B cell (primary cell): ENCODE data around the gene SLITRK5. TPM values are rescaled to one million over a fixed set of nuclear protein-coding genes. Genes with fewer than 3 reads are reported as not detected.

Source experiments
- ATAC-seq: fragments of 200-7000 bp; cut with Tn5 transposase; one replicate; pipeline ENCODE4 v1.10.0; 2021; ENCODE audit warnings: low read depth, mild to moderate bottlenecking, moderate number of reproducible peaks, moderate library complexity
- CTCF ChIA-PET: fragments of 350-600 bp; sonication (Branson Sonifier 250); formaldehyde crosslinking; loops from one replicate; lab custom pipeline; 2021; ENCODE audit warnings: antibody characterized with exemption, inconsistent platforms; lab: Charles Lee
- POLR2A ChIA-PET: fragments of 350-600 bp; sonication (Branson Sonifier 250); formaldehyde crosslinking; loops from one replicate; lab custom pipeline; 2021; ENCODE audit warnings: antibody characterized with exemption; lab: Charles Lee
- DNase-seq: peaks from one replicate; pipeline ENCODE4 v3.0.0; 2013
- H2AFZ ChIP-seq: 2 replicates; pipeline ENCODE4 v1.6.1; 2012; ENCODE audit warnings: mild to moderate bottlenecking, low read depth, low read length; ENCODE audit not compliant: insufficient read depth, poor library complexity, severe bottlenecking
- H3K27ac ChIP-seq, 2 donors: 1 replicate in 1 of 2; 2 replicates in 1 of 2; pipeline ENCODE4 v1.5.1; 2012 to 2013; ENCODE audit warnings: low read length in 2 of 2, mild to moderate bottlenecking in 2 of 2, moderate library complexity in 1 of 2
- H3K27me3 ChIP-seq, 4 experiments: fragments of 200-600 bp in 1 of 4; sonication (generic) in 1 of 4; replicated peaks in 1 of 4; 1 replicate in 2 of 4; 2 replicates in 2 of 4; pipeline versions ENCODE4 v1.6.1 to v1.7.0; 2013 to 2016; ENCODE audit warnings: low read length in 3 of 4, mild to moderate bottlenecking in 2 of 4, mixed read lengths in 1 of 4, moderate library complexity in 1 of 4; ENCODE audit not compliant: insufficient read depth in 4 of 4, control insufficient read depth in 3 of 4; ENCODE audit errors: control extremely low read depth in 1 of 4
- H3K36me3 ChIP-seq, 2 experiments: replicated peaks in 1 of 2; 1 replicate in 1 of 2; 2 replicates in 1 of 2; pipeline versions ENCODE4 v1.6.1 to v1.7.1; 2013; ENCODE audit warnings: low read length in 1 of 2; ENCODE audit not compliant: insufficient read depth in 2 of 2, control insufficient read depth in 1 of 2; ENCODE audit errors: control extremely low read depth in 1 of 2, extremely low read depth in 1 of 2
- H3K4me1 ChIP-seq, 2 donors: fragments of 200-600 bp in 1 of 2; sonication (generic) in 1 of 2; 1 replicate in 1 of 2; 2 replicates in 1 of 2; pipeline versions ENCODE4 v1.5.1 to v1.6.1; 2013 to 2017; ENCODE audit warnings: low read length in 2 of 2; ENCODE audit not compliant: control insufficient read depth in 2 of 2, insufficient read depth in 2 of 2
- H3K4me2 ChIP-seq: replicated peaks from 2 replicates; pipeline ENCODE3; 2012; ENCODE audit warnings: mild to moderate bottlenecking, low read depth, low read length; ENCODE audit not compliant: poor library complexity, severe bottlenecking
- H3K4me3 ChIP-seq, 5 experiments: fragments of 200-600 bp in 1 of 5; sonication (generic) in 1 of 5; 1 replicate in 3 of 5; 2 replicates in 2 of 5; pipeline versions ENCODE4 v1.5.1 to v1.7.0; 2011 to 2016; ENCODE audit warnings: low read length in 4 of 5, mild to moderate bottlenecking in 4 of 5, low read depth in 2 of 5, control low read depth in 1 of 5, moderate library complexity in 1 of 5; ENCODE audit not compliant: insufficient read depth in 1 of 5; ENCODE audit errors: control extremely low read depth in 1 of 5, extremely low read depth in 1 of 5
- H3K79me2 ChIP-seq: fragments of 200-600 bp; sonication (generic); one replicate; pipeline ENCODE4 v1.6.0; 2016; ENCODE audit warnings: low read length; ENCODE audit not compliant: control insufficient read depth, insufficient read depth
- H3K9ac ChIP-seq: fragments of 200-600 bp; sonication (generic); 2 replicates; pipeline ENCODE4 v1.6.1; 2017; ENCODE audit warnings: mild to moderate bottlenecking, low read length, moderate library complexity
- H3K9me3 ChIP-seq, 3 donors: one replicate each; pipeline versions ENCODE4 v1.6.1 to v1.7.1; 2013; ENCODE audit warnings: low read length in 2 of 3; ENCODE audit not compliant: control insufficient read depth in 2 of 3, insufficient read depth in 1 of 3; ENCODE audit errors: control extremely low read depth in 1 of 3
- H4K20me1 ChIP-seq: 2 replicates; pipeline ENCODE4 v1.6.0; 2012; ENCODE audit warnings: mild to moderate bottlenecking, low read length; ENCODE audit not compliant: insufficient read depth, control insufficient read depth, poor library complexity, severe bottlenecking
- H3K27ac Mint-ChIP-seq: one replicate; pipeline ENCODE4 v1.8.0; 2021; ENCODE audit warnings: mixed read lengths
- H3K27me3 Mint-ChIP-seq: one replicate; pipeline ENCODE4 v1.8.0; 2021; ENCODE audit warnings: mixed read lengths
- H3K4me1 Mint-ChIP-seq: one replicate; pipeline ENCODE4 v1.8.0; 2021; ENCODE audit warnings: mixed read lengths
- H3K4me3 Mint-ChIP-seq: one replicate; pipeline ENCODE4 v1.8.0; 2021; ENCODE audit warnings: mixed read lengths
- H3K9me3 Mint-ChIP-seq: one replicate; pipeline ENCODE4 v1.8.0; 2022; ENCODE audit warnings: mixed read lengths; ENCODE audit not compliant: insufficient read depth
- CTCF ChIP-seq: fragments of 200-600 bp; IDR thresholded peaks from one replicate; pipeline ENCODE4 v1.8.0; 2022; ENCODE audit warnings: antibody characterized with exemption, mild to moderate bottlenecking
- EZH2 ChIP-seq: IDR thresholded peaks from 2 replicates; pipeline ENCODE4 v1.6.1; 2012; ENCODE audit warnings: borderline replicate concordance, low read depth, mild to moderate bottlenecking, moderate library complexity, low read length; ENCODE audit not compliant: insufficient read depth, poor library complexity, severe bottlenecking
- WGBS: methylation state at CpG from one replicate; pipeline ENCODE4 v1.1.5; 2013; ENCODE audit warnings: missing lambda C conversion rate; ENCODE audit not compliant: insufficient coverage; 5-methylcytosine and 5-hydroxymethylcytosine counted together
- intact Hi-C: fragments of 100-400 bp; cut with micrococcal nuclease; formaldehyde crosslinking; loops from one replicate; pipeline ENCODE4 v1.10.0; 2022
- polyA plus RNA-seq: library from polyadenylated mRNA; depleted of rRNA; stranded (reverse); fragments of >200 nt; gene quantifications from 2 replicates; pipeline ENCODE4 v1.2.3, GENCODE V29; 2012
- total RNA-seq, 2 donors: library from RNA; stranded (reverse); fragments of 120-200 nt in 1 of 2; gene quantifications; 1 replicate in 1 of 2; 2 replicates in 1 of 2; pipeline versions ENCODE4 v1.2.3 to v1.2.4, GENCODE V29; 2013 to 2022

SLITRK5 gene
- total and polyA plus RNA-seq, 2 donors (not counting 1 experiment from before 2014, with no cell fraction given) = 0.01 TPM; not detected in 1

GRCh38 chr13:87667686-87668085 lies 3.5 kb upstream of the SLITRK5 start:
- Histone ChIP-seq H3K4me1 (peaks cover 12 to 14% of the 10 kb centered on the region in 2 donors), H4K20me1 (no peaks in the 10 kb centered on the region), H3K79me2 (no peaks in the 10 kb centered on the region), H3K4me2 (no peak overlapping the region), H3K27ac (no peak overlapping the region), H3K9ac (no peak overlapping the region), H3K4me3 (no peak overlapping the region), H3K9me3 (no peaks in the 10 kb centered on the region), H3K36me3 (no peaks in the 10 kb centered on the region), H2AFZ (no peak overlapping the region), H3K27me3 (peaks cover 0 to 15% (median 5%) of the 10 kb centered on the region in 4 experiments)
- WGBS = no CpG with 5 or more reads among the region's 1 CpG
- Mint-ChIP-seq H3K9me3 (no peaks in the 10 kb centered on the region), H3K4me3 (no peak overlapping the region), H3K27ac (no peak overlapping the region), H3K27me3 (peaks cover 18% of the 10 kb centered on the region), H3K4me1 (peaks cover 12% of the 10 kb centered on the region)
- ChIA-PET POLR2A (no interaction called here), CTCF (no interaction called here)
- intact Hi-C loops = no loop called here
- TF ChIP-seq CTCF = no peak
- no peak for TF ChIP-seq EZH2
- ATAC-seq = no peak
- DNase-seq = no peak

GRCh38 chr13:87669379-87669978 lies 1.7 kb upstream of the SLITRK5 start:
- Histone ChIP-seq H2AFZ (no peak overlapping the region), H3K9ac (no peak overlapping the region), H3K79me2 (no peaks in the 10 kb centered on the region), H3K9me3 (peaks cover 0 to 8% (median 0%) of the 10 kb centered on the region in 3 donors), H3K4me1 (peaks cover 24 to 32% of the 10 kb centered on the region in 2 donors), H3K4me3 (no peak overlapping the region), H3K36me3 (no peaks in the 10 kb centered on the region), H4K20me1 (no peaks in the 10 kb centered on the region), H3K4me2 (no peak overlapping the region), H3K27me3 (peaks cover 0 to 32% (median 17%) of the 10 kb centered on the region in 4 experiments), H3K27ac (no peak overlapping the region)
- POLR2A ChIA-PET = no interaction called here
- no CpG with 5 or more reads among the region's 3 CpGs for WGBS
- CTCF ChIA-PET = interaction anchor here (0.6 kb wide), 1 partner anchor 22 kb away, joined by 3 read pairs; no protein-coding TSS in a partner anchor
- DNase-seq (no peak), ATAC-seq (no peak)
- intact Hi-C loops = no loop called here
- no peaks in the 10 kb centered on the region for H3K9me3 Mint-ChIP-seq
- H3K27me3 Mint-ChIP-seq = peaks cover 34% of the 10 kb centered on the region
- no peak overlapping the region for H3K4me3 Mint-ChIP-seq
- peaks cover 25% of the 10 kb centered on the region for H3K4me1 Mint-ChIP-seq
- TF ChIP-seq CTCF = peak; percentile 21
- TF ChIP-seq EZH2 = no peak
- no peak overlapping the region for H3K27ac Mint-ChIP-seq
